Liver (tissue), 9 donors: ENCODE data around the gene SYT13. TPM values are rescaled to one million over a fixed set of nuclear protein-coding genes. Genes with fewer than 3 reads are reported as not detected.

Experiments used
- DNase-seq: peaks from one replicate; pipeline ENCODE4 v3.0.0-alpha.2; 2017; ENCODE audit warnings: low spot score
- H3K27ac ChIP-seq, 2 donors: one replicate each; pipeline ENCODE4 v1.7.0; 2013; ENCODE audit warnings: inconsistent platforms in 2 of 2, low read length in 2 of 2, control low read depth in 1 of 2, low read depth in 1 of 2, mild to moderate bottlenecking in 1 of 2
- H3K27me3 ChIP-seq, 4 donors: one replicate each; pipeline versions ENCODE4 v1.6.1 to v1.7.0; 2013; ENCODE audit warnings: low read length in 3 of 4, inconsistent platforms in 1 of 4, mild to moderate bottlenecking in 1 of 4, moderate library complexity in 1 of 4; ENCODE audit not compliant: control insufficient read depth in 4 of 4, insufficient read depth in 4 of 4
- H3K36me3 ChIP-seq, 4 donors: one replicate each; pipeline versions ENCODE4 v1.6.1 to v1.7.0; 2013; ENCODE audit warnings: low read length in 3 of 4, mild to moderate bottlenecking in 3 of 4, low read depth in 1 of 4, moderate library complexity in 1 of 4; ENCODE audit not compliant: control insufficient read depth in 4 of 4, insufficient read depth in 3 of 4
- H3K4me1 ChIP-seq, 4 donors: one replicate each; pipeline versions ENCODE4 v1.6.1 to v1.7.0; 2013; ENCODE audit warnings: low read length in 3 of 4, mild to moderate bottlenecking in 3 of 4, moderate library complexity in 1 of 4; ENCODE audit not compliant: control insufficient read depth in 4 of 4, insufficient read depth in 4 of 4
- H3K4me3 ChIP-seq, 3 donors: one replicate each; pipeline versions ENCODE4 v1.6.1 to v1.7.0; 2013; ENCODE audit warnings: low read length in 3 of 3, control low read depth in 1 of 3, low read depth in 1 of 3, mild to moderate bottlenecking in 1 of 3
- H3K9ac ChIP-seq, 2 donors: one replicate each; pipeline ENCODE4 v1.7.0; 2013; ENCODE audit warnings: low read length in 2 of 2, mild to moderate bottlenecking in 2 of 2, moderate library complexity in 2 of 2, control low read depth in 1 of 2, low read depth in 1 of 2
- H3K9me3 ChIP-seq, 4 donors: one replicate each; pipeline versions ENCODE4 v1.6.1 to v1.7.0; 2013; ENCODE audit warnings: low read length in 3 of 4; ENCODE audit not compliant: control insufficient read depth in 4 of 4
- EGR1 ChIP-seq, 2 donors: IDR thresholded peaks; 2 replicates each; pipeline ENCODE4 v1.6.1; 2016 to 2018; ENCODE audit warnings: antibody characterized with exemption in 2 of 2, low read depth in 2 of 2
- GABPA ChIP-seq, 2 donors: IDR thresholded peaks in 1 of 2; conservative IDR thresholded peaks in 1 of 2; 2 replicates each; pipeline ENCODE4 v1.6.1; 2016; ENCODE audit warnings: antibody characterized with exemption in 2 of 2, mild to moderate bottlenecking in 1 of 2, moderate library complexity in 1 of 2
- HNF4G ChIP-seq: IDR thresholded peaks from 2 replicates; pipeline ENCODE4 v1.6.1; 2016; ENCODE audit warnings: antibody characterized with exemption
- JUND ChIP-seq, 2 donors: IDR thresholded peaks; 2 replicates each; pipeline ENCODE4 v1.6.1; 2016; ENCODE audit warnings: antibody characterized with exemption in 2 of 2
- NR2F2 ChIP-seq: IDR thresholded peaks from 2 replicates; pipeline ENCODE4 v1.6.1; 2016; ENCODE audit warnings: antibody characterized with exemption
- RAD21 ChIP-seq, 2 donors: IDR thresholded peaks; 2 replicates each; pipeline ENCODE4 v1.6.1; 2016; ENCODE audit warnings: antibody characterized with exemption in 2 of 2, mild to moderate bottlenecking in 2 of 2
- RXRA ChIP-seq, 2 donors: IDR thresholded peaks; 2 replicates each; pipeline ENCODE4 v1.6.1; 2017 to 2018; ENCODE audit warnings: antibody characterized with exemption in 2 of 2, mild to moderate bottlenecking in 1 of 2
- SP1 ChIP-seq: IDR thresholded peaks from 2 replicates; pipeline ENCODE4 v1.6.1; 2018; ENCODE audit warnings: antibody characterized with exemption, mild to moderate bottlenecking
- TAF1 ChIP-seq: conservative IDR thresholded peaks from 2 replicates; pipeline ENCODE4 v1.6.1; 2016; ENCODE audit warnings: antibody characterized with exemption, mild to moderate bottlenecking
- YY1 ChIP-seq: IDR thresholded peaks from 2 replicates; pipeline ENCODE4 v1.6.1; 2016; ENCODE audit warnings: antibody characterized with exemption, mild to moderate bottlenecking
- WGBS: extraction: QIAGEN DNeasy Blood & Tissue Kit; methylation state at CpG from one replicate; pipeline ENCODE4 v1.1.7; 2013; 5-methylcytosine and 5-hydroxymethylcytosine counted together
- polyA plus RNA-seq, 2 donors: library from polyadenylated mRNA; stranded (reverse) in 1 of 2; unstranded in 1 of 2; fragments of 200-250 nt in 1 of 2; fragments of >200 nt in 1 of 2; fragmentation: Nextera tagmentation in 1 of 2; extraction: Ambion mirVana in 1 of 2; gene quantifications; one replicate each; pipeline versions ENCODE4 v1.2.1 to v1.2.3, GENCODE V29; 2013 to 2015
- total RNA-seq, 2 donors: library from RNA; depleted of rRNA; stranded (reverse); fragments of >200 nt; gene quantifications; one replicate each; pipeline ENCODE4 v1.2.3, GENCODE V29; 2014
- TF ChIP-seq, protein P1 (sequence below): IDR thresholded peaks from 2 replicates; pipeline ENCODE4 v1.6.1; 2016; ENCODE audit warnings: antibody characterized with exemption
- TF ChIP-seq, protein P2 (sequence below): IDR thresholded peaks from 2 replicates; pipeline ENCODE4 v1.6.1; 2016; ENCODE audit warnings: antibody characterized with exemption
- TF ChIP-seq, protein P3 (sequence below): IDR thresholded peaks from 2 replicates; pipeline ENCODE4 v1.6.1; 2016; ENCODE audit warnings: antibody characterized with exemption, mild to moderate bottlenecking
- TF ChIP-seq, protein P4 (sequence below): fragments of 150-350 bp; IDR thresholded peaks from 2 replicates; pipeline ENCODE4 v1.5.1; 2017; ENCODE audit warnings: improper control_type of control experiment, low read depth, low read length; ENCODE audit not compliant: missing input control
- donor health status: healthy.
- donor health status: healthy.
- donor health status: healthy.
- donor health status: healthy.
- donor health status: healthy.

Gene SYT13
- total and polyA plus RNA-seq, 4 donors, result 0.05 to 0.33 (median 0.14) TPM

DNA sequence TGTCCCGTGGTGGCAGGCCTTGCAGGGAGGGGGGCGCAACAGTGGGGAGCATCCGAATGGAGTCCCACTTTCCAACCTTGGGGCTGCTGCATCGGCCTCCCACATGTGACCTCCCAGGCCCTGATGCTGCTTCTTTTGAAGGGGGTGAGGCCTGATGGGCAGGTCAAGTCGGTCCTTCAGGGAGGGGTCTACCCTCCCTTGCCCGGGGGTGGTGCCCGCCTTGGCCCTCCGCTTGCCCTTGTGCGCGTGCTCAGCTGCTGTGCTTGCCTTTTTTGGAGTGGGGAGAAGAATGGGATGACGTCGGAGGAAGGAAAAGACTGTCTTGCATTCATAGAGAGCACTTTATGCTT lies 72.8 kb downstream of the SYT13 start:
- DNase-seq, result no peak
- no peak overlapping the region for H3K27ac ChIP-seq
- H3K27me3 ChIP-seq, result no peaks in the 10 kb centered on the region
- H3K9ac ChIP-seq, result no peak overlapping the region
- H3K9me3 ChIP-seq, result no peaks in the 10 kb centered on the region
- 92% methylated on average over 12 of the region's 12 CpGs for WGBS
- TF ChIP-seq GABPA (IDR thresholded peaks at IDR 0.05 in 1 of 2, conservative IDR thresholded peaks at IDR 0.05 in 1 of 2) (no peak), YY1 (no peak), EGR1 (IDR thresholded peaks at IDR 0.05; ENCODE audit: low read depth in 2 of 2) (no peak), HNF4G (no peak), SP1 (no peak), TAF1 (no peak)
- H3K4me3 ChIP-seq, result no peak overlapping the region
- peaks cover 0 to 7% (median 2%) of the 10 kb centered on the region in 4 donors for H3K36me3 ChIP-seq
- H3K4me1 ChIP-seq, result no peaks in the 10 kb centered on the region

DNA sequence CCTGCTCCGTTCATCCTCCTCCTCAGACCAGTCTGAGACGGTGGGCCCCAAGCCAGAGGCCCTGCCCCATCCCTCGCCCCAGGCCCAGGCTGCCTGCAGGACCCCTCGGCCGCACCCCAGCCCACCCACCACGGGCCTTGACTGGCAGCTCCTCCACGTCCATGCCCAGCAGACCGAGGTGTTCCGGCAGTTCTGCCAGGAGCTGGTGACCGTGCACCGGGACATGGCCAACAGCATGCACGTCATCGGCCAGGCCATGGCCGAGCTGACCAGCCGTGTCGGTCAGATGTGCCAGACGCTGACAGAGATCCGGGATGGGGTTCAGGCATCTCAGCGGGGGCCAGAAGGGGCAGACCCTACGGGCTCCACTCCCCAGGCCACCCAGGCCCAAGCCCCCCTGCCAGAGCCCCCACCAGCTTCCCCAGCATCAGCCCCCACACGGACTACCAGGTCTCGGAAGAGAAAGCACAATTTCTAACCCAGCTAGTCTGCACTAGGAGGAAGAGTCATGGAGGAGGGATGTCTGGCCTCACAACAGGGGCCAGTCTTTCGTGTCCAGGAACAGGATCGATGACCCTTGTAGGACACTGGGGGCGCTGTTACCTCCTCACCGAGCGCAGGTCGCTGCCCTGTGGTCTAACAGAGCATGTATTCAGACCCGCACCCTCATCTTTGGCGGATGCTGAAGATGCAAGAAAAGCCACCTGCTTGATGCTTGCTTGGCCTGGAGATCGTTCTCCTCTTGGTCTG lies 73.4 kb downstream of the SYT13 start:
- Histone ChIP-seq H3K4me3 (no peak overlapping the region), H3K27me3 (no peaks in the 10 kb centered on the region), H3K9ac (no peak overlapping the region), H3K9me3 (no peaks in the 10 kb centered on the region), H3K4me1 (no peaks in the 10 kb centered on the region), H3K36me3 (peaks cover 0 to 7% (median 2%) of the 10 kb centered on the region in 4 donors), H3K27ac (no peak overlapping the region)
- no peak for DNase-seq
- TF ChIP-seq, protein P1, sequence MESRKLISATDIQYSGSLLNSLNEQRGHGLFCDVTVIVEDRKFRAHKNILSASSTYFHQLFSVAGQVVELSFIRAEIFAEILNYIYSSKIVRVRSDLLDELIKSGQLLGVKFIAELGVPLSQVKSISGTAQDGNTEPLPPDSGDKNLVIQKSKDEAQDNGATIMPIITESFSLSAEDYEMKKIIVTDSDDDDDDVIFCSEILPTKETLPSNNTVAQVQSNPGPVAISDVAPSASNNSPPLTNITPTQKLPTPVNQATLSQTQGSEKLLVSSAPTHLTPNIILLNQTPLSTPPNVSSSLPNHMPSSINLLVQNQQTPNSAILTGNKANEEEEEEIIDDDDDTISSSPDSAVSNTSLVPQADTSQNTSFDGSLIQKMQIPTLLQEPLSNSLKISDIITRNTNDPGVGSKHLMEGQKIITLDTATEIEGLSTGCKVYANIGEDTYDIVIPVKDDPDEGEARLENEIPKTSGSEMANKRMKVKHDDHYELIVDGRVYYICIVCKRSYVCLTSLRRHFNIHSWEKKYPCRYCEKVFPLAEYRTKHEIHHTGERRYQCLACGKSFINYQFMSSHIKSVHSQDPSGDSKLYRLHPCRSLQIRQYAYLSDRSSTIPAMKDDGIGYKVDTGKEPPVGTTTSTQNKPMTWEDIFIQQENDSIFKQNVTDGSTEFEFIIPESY, result no peak
- WGBS, result 94% methylated on average over 31 of the region's 31 CpGs

DNA sequence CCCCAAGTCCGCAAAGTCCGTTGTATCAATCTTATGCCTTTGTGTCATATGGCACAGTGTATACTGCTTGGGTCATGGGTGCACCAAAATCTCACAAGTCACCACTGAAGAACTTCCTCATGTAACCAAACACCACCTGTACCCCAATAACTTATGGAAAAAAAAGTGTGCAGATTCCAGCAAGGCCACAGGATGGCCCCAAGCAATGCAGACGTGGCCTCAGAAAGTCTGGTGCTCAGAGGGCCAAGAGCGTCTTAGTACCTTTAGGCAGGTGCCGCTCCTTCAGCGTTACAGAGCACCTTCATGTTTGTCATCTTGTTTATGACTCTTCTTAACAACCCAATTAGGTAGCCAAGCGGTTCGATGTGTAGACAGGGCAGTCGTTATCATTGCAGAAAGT lies 74.4 kb downstream of the SYT13 start:
- DNase-seq, result no peak
- no peak overlapping the region for H3K27ac ChIP-seq
- 90% methylated on average over 9 of the region's 9 CpGs for WGBS
- H3K4me1 ChIP-seq, result no peaks in the 10 kb centered on the region
- no peak overlapping the region for H3K4me3 ChIP-seq
- no peaks in the 10 kb centered on the region for H3K9me3 ChIP-seq
- H3K27me3 ChIP-seq, result no peaks in the 10 kb centered on the region
- peaks cover 0 to 7% (median 2%) of the 10 kb centered on the region in 4 donors for H3K36me3 ChIP-seq
- no peak for TF ChIP-seq HNF4G
- TF ChIP-seq RXRA (IDR thresholded peaks at IDR 0.05), result no peak
- no peak for TF ChIP-seq YY1
- TF ChIP-seq SP1, result no peak
- TF ChIP-seq, protein P2, sequence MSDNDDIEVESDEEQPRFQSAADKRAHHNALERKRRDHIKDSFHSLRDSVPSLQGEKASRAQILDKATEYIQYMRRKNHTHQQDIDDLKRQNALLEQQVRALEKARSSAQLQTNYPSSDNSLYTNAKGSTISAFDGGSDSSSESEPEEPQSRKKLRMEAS, result no peak
- TF ChIP-seq, protein P3, sequence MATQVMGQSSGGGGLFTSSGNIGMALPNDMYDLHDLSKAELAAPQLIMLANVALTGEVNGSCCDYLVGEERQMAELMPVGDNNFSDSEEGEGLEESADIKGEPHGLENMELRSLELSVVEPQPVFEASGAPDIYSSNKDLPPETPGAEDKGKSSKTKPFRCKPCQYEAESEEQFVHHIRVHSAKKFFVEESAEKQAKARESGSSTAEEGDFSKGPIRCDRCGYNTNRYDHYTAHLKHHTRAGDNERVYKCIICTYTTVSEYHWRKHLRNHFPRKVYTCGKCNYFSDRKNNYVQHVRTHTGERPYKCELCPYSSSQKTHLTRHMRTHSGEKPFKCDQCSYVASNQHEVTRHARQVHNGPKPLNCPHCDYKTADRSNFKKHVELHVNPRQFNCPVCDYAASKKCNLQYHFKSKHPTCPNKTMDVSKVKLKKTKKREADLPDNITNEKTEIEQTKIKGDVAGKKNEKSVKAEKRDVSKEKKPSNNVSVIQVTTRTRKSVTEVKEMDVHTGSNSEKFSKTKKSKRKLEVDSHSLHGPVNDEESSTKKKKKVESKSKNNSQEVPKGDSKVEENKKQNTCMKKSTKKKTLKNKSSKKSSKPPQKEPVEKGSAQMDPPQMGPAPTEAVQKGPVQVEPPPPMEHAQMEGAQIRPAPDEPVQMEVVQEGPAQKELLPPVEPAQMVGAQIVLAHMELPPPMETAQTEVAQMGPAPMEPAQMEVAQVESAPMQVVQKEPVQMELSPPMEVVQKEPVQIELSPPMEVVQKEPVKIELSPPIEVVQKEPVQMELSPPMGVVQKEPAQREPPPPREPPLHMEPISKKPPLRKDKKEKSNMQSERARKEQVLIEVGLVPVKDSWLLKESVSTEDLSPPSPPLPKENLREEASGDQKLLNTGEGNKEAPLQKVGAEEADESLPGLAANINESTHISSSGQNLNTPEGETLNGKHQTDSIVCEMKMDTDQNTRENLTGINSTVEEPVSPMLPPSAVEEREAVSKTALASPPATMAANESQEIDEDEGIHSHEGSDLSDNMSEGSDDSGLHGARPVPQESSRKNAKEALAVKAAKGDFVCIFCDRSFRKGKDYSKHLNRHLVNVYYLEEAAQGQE, result no peak
- no peak for TF ChIP-seq JUND (IDR thresholded peaks at IDR 0.05)
- TF ChIP-seq, protein P4, sequence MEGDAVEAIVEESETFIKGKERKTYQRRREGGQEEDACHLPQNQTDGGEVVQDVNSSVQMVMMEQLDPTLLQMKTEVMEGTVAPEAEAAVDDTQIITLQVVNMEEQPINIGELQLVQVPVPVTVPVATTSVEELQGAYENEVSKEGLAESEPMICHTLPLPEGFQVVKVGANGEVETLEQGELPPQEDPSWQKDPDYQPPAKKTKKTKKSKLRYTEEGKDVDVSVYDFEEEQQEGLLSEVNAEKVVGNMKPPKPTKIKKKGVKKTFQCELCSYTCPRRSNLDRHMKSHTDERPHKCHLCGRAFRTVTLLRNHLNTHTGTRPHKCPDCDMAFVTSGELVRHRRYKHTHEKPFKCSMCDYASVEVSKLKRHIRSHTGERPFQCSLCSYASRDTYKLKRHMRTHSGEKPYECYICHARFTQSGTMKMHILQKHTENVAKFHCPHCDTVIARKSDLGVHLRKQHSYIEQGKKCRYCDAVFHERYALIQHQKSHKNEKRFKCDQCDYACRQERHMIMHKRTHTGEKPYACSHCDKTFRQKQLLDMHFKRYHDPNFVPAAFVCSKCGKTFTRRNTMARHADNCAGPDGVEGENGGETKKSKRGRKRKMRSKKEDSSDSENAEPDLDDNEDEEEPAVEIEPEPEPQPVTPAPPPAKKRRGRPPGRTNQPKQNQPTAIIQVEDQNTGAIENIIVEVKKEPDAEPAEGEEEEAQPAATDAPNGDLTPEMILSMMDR, result no peak
- TF ChIP-seq RAD21 (IDR thresholded peaks at IDR 0.05), result no peak
- TF ChIP-seq NR2F2, result no peak
- no peak for TF ChIP-seq GABPA (IDR thresholded peaks at IDR 0.05 in 1 of 2, conservative IDR thresholded peaks at IDR 0.05 in 1 of 2)
- no peak overlapping the region for H3K9ac ChIP-seq
